ENCODE measurements around the gene FBLN2. TPM values are rescaled to one million over a fixed set of nuclear protein-coding genes. Genes with fewer than 3 reads are reported as not detected.

FBLN2 gene
- total and polyA plus RNA-seq, 4 donors, result 4.3 to 43.4 (median 21.1) TPM

DNA sequence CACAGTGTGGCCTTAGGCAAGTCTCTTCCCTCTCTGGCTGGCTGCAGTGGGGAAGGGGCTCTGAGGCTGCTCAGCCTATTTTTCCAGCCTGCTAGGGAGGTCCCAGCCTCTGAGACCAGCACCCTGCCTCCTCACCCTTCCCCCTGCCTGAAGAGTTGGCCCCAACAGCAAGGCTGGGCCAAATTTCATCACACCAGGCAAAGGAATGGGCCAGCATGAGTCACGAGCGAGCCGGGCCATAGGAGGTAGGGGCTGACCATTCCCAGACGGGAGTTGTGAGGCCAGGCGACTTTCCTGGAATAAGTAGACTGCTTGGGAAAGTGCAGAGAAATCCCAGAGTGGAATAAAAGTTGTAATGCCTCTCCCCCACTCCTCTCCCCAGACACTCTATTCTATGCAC is 5.7 kb upstream of the FBLN2 start:
- TF ChIP-seq, protein P1, sequence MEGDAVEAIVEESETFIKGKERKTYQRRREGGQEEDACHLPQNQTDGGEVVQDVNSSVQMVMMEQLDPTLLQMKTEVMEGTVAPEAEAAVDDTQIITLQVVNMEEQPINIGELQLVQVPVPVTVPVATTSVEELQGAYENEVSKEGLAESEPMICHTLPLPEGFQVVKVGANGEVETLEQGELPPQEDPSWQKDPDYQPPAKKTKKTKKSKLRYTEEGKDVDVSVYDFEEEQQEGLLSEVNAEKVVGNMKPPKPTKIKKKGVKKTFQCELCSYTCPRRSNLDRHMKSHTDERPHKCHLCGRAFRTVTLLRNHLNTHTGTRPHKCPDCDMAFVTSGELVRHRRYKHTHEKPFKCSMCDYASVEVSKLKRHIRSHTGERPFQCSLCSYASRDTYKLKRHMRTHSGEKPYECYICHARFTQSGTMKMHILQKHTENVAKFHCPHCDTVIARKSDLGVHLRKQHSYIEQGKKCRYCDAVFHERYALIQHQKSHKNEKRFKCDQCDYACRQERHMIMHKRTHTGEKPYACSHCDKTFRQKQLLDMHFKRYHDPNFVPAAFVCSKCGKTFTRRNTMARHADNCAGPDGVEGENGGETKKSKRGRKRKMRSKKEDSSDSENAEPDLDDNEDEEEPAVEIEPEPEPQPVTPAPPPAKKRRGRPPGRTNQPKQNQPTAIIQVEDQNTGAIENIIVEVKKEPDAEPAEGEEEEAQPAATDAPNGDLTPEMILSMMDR (IDR thresholded peaks at IDR 0.05; ENCODE audit: control extremely low read depth, extremely low read depth), result no peak
- no peak overlapping the region for H3K4me3 ChIP-seq

DNA sequence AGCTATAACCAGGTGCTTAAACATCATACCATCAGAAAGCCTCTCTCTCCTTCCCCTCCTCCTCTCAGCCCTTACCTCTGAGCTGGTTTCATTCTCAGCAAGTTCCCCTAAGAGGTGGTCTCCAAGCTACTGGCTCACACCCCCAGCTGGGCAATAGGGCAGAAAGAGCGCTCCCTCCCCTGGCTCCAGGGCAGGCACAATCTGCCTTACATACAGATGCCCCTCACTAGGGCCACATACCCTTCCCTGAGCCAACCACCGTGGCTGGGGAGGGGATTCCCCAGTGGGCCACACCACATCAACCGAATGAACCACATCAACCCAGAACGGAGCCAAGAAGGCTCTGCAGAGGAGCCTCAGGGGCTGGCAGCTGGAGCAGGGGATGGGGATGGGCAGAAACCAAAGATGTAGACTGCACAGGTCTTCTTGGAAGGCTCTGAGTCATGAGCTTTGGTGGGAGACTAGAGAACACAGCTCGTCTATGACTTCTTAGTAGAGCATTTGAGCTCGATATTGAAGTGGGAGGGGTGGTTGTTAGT is 4.6 kb upstream of the FBLN2 start:
- ATAC-seq (ENCODE audit: insufficient read depth, low FRiP score) (peak; percentile 27), DNase-seq (no peak)
- Histone ChIP-seq H3K9me3 (ENCODE audit: control insufficient read depth in 4 of 4, insufficient read depth in 3 of 4, low read length in 3 of 4) (no peaks in the 10 kb centered on the region), H3K27ac (ENCODE audit: low read depth in 1 of 2, low read length in 1 of 2) (no peak overlapping the region), H3K4me1 (ENCODE audit: control insufficient read depth in 5 of 5, insufficient read depth in 5 of 5, low read length in 5 of 5) (peaks cover 0 to 45% (median 5%) of the 10 kb centered on the region in 5 donors), H3K27me3 (ENCODE audit: control insufficient read depth in 3 of 3, insufficient read depth in 3 of 3, low read length in 2 of 3) (no peaks in the 10 kb centered on the region), H3K4me3 (no peak overlapping the region), H3K9ac (ENCODE audit: insufficient read depth in 1 of 2, low read length in 2 of 2) (no peak overlapping the region), H3K36me3 (ENCODE audit: control insufficient read depth in 4 of 4, insufficient read depth in 4 of 4, low read length in 4 of 4) (no peaks in the 10 kb centered on the region)
- TF ChIP-seq, protein P1 (IDR thresholded peaks at IDR 0.05; ENCODE audit: control extremely low read depth, extremely low read depth), result no peak
- WGBS, 2 donors, result 49 to 59% methylated on average over 6 of the region's 6 CpGs

More for the DNA sequence above, 5.7 kb upstream of the FBLN2 start:
- Histone ChIP-seq H3K36me3 (ENCODE audit: control insufficient read depth in 4 of 4, insufficient read depth in 4 of 4, low read length in 4 of 4) (no peaks in the 10 kb centered on the region), H3K27me3 (ENCODE audit: control insufficient read depth in 3 of 3, insufficient read depth in 3 of 3, low read length in 2 of 3) (no peaks in the 10 kb centered on the region), H3K9ac (ENCODE audit: insufficient read depth in 1 of 2, low read length in 2 of 2) (no peak overlapping the region), H3K9me3 (ENCODE audit: control insufficient read depth in 4 of 4, insufficient read depth in 3 of 4, low read length in 3 of 4) (no peaks in the 10 kb centered on the region), H3K27ac (ENCODE audit: low read depth in 1 of 2, low read length in 1 of 2) (peak overlapping the region in 1 of 2 donors; percentile 24), H3K4me1 (ENCODE audit: control insufficient read depth in 5 of 5, insufficient read depth in 5 of 5, low read length in 5 of 5) (peaks cover 0 to 41% (median 4%) of the 10 kb centered on the region in 5 donors)
- WGBS, 2 donors, result 73 to 86% methylated on average over 5 of the region's 5 CpGs
- DNase-seq (no peak), ATAC-seq (ENCODE audit: insufficient read depth, low FRiP score) (peak; percentile 38)

DNA sequence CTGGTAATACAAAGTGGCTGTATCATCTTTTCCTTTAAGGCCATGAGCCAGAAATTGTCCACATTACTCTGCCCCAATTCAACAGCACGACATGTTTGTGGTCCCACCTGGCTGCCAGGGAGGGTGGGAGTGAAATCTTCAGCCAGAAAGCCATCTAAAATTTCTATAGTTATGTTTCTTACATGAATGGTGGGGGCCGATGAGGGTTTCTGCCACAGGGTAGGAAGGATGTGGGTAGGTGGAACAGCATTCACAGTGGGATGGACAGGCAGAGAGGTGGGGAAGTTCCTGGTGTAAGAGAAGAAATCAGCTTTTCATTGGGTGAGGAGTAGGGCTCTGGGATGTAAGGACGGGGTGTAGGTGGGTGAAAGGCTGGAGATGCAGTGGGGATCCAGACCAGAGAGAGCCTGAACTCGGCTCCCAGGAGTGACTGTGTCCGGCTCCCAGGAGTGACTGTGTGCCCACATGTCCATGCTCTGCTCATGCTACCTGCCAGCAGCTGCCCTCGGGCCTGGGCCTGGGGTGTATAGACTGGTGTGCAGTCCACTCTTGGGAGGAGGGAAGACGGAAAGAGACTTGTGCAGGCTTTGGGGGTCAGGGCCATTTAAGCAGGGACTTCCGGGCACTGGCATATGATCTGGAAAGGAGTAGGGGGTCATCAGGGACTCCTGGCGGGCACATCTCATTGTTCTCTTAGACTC is 3.8 kb upstream of the FBLN2 start:
- no peak overlapping the region for H3K27ac ChIP-seq (ENCODE audit: low read depth in 1 of 2, low read length in 1 of 2)
- no peak for DNase-seq
- no peaks in the 10 kb centered on the region for H3K36me3 ChIP-seq (ENCODE audit: control insufficient read depth in 4 of 4, insufficient read depth in 4 of 4, low read length in 4 of 4)
- ATAC-seq (ENCODE audit: insufficient read depth, low FRiP score), result no peak
- H3K9ac ChIP-seq (ENCODE audit: insufficient read depth in 1 of 2, low read length in 2 of 2), result no peak overlapping the region
- WGBS, 2 donors, result 41 to 70% methylated on average over 9 of the region's 9 CpGs
- peaks cover 0 to 44% (median 5%) of the 10 kb centered on the region in 5 donors for H3K4me1 ChIP-seq (ENCODE audit: control insufficient read depth in 5 of 5, insufficient read depth in 5 of 5, low read length in 5 of 5)
- H3K9me3 ChIP-seq (ENCODE audit: control insufficient read depth in 4 of 4, insufficient read depth in 3 of 4, low read length in 3 of 4), result no peaks in the 10 kb centered on the region
- TF ChIP-seq, protein P1 (IDR thresholded peaks at IDR 0.05; ENCODE audit: control extremely low read depth, extremely low read depth), result no peak
- peaks cover 0 to 3% (median 0%) of the 10 kb centered on the region in 3 donors for H3K27me3 ChIP-seq (ENCODE audit: control insufficient read depth in 3 of 3, insufficient read depth in 3 of 3, low read length in 2 of 3)
- no peak overlapping the region for H3K4me3 ChIP-seq

All from lung (tissue), 12 donors.